Hematopoietic multipotent progenitor cell (in vitro differentiated cells): Measurements from ENCODE around the gene COPRS. TPM values are rescaled to one million over a fixed set of nuclear protein-coding genes. Genes with fewer than 3 reads are reported as not detected.
"Not testable (repeated sequence)": the region's sequence is repeated elsewhere in the genome, so short reads cannot be mapped to it uniquely, and the experiment has no call there.

Source experiments
- DNase-seq, 3 donors: peaks; one replicate each; pipeline ENCODE4 v3.0.0-alpha.2; 2011 to 2015; ENCODE audit warnings: low read depth in 2 of 3, low spot score in 2 of 3
- total RNA-seq: library from RNA; depleted of rRNA; stranded (reverse); fragments of >200 nt; gene quantifications from one replicate; pipeline ENCODE4 v1.2.3, GENCODE V29; 2012

Gene COPRS
- total RNA-seq, 1 donor, result 18.3 TPM

- no peak for DNase-seq
Observed at GRCh38 chr17:31853911-31854470, 5.1 kb downstream of the COPRS start.

- no peak for DNase-seq
Observed at GRCh38 chr17:31845291-31845690, 13.8 kb downstream of the COPRS start.

- DNase-seq, result no peak
Observed at GRCh38 chr17:31843070-31843745, 15.8 kb downstream of the COPRS start.

DNA sequence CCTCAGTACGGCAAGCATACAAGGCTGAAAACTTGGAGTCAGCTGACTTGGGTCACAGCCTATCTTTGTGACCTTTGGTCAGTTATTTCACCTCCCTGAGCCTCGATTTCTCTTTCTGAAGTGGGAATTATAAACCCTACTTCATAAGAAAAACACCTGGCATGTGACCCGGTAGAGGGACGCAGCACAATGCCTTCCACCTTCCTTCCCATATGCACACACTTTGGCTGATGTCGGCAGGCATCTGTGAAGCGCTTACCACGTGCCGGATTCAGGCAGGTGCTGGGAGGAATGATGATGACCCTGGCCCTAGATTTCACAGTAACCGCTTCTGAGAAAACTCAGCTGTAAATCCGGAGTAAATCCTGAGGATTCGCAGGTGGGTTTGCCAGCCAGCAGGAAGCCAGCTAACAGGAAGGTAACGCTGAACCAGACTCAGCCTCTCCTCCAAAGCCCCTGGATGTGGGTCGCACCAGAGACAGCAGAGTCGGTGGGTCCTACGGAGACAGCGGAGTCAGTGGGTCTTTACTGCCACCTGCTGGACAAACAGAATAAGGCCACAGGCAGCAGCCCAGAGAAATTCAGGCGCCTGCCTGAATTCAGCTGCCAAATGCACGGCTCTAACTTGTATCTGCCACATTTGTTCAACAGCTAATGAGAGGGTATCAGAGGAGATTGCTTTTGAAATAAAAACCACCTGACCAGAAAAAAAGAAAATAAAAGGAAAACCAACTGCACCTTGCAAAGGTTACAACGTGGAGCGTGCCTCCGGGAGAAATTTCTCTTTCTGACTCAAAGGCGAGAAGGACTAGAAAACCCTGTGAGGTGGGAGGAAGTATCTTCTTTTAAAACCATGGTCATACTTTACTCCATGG is 16.6 kb downstream of the COPRS start:
- peak in 2 of 3 donors; percentile 70 to 81 for DNase-seq

- DNase-seq, result no peak
Observed at GRCh38 chr17:31841850-31842194, 17.2 kb downstream of the COPRS start.

DNA sequence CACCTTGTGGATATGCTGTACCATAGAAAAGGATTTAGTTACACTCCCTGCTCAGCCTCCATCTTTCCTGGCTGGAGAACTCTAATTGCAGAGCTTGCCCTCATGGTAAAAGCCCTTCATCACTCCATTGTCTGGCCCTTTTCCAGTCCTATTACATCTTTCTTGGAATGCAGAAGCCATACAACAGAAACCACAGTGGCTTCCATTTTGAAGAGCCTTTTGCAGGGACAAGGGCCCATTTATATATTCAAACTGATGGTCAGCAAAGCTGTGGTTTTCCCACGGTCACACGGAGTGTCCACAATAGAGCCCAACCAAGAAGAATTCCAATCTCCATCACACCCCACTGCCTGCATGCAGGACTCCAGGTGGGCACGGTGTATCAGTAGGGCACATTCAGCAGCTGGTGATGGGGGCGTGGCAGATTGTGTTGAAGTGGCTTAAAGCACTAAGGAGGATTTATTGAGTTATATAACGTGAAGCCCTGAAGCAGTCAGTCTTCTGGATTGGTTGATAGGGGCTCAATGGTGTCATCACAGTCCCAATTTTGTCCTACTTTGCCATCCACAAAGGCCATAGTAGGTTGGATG is 20.3 kb downstream of the COPRS start:
- DNase-seq, result no peak

DNA sequence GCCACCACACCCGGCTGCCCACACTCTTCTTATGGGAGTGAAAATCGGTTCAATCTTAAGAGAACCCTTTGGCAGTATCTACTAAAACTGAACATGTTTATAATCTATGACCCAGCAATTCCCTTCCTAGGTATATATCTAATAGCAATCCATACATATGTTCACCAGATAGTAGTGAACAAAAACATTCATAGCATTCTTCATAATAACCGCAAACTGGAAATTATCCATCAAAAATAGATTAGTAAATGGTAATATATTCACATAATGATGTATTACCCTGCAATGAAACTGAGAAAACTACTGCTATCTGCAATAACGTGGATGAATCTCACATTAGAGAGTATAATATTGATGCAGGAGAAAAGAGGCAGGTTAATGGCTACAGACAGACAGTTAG is 23.1 kb downstream of the COPRS start:
- no peak for DNase-seq

DNA sequence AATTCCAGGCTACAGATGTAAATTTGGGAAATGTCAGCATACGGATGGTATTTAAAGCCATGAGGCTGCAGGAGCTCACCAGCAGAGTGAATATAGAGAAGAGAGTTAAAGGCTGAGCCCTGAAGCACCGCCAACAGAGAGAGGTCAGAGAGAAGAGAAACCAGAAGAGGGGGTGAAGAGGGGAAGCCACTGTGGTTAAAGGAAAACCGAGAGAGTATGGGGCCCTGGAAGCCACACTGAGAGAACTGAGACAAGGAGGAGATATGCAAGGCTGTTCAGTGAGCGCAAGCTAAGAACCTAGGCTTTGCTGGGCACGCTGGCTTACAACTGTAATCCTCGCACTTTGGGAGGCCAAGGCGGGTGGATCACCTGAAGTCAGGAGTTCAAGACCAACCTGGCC is 24.6 kb downstream of the COPRS start:
- peak in 2 of 3 donors; percentile 20 to 56 for DNase-seq

DNA sequence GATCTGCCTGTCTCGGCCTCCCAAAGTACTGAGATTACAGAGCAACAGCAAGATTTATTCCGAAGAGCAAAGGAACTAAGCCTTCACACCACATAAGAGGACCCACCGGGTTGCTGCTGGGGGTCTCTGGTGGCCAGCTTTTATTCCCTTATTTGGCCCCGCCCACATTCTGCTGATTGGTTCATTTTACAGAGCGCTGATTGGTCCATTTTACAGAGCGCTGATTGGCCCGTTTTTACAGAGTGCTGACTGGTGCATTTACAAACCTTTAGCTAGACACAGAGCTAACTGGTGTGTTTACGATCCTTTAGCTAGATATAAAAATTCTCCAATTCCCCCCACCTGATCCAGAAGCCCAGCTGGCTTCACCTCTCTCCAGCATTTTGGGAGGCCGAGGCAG is 26.3 kb downstream of the COPRS start:
- no peak for DNase-seq

GRCh38 chr17:31830971-31831858 is 27.8 kb downstream of the COPRS start:
- DNase-seq, result no peak

- DNase-seq, result no peak
Observed at GRCh38 chr17:31829649-31830048, 29.4 kb downstream of the COPRS start.

- not testable (repeated sequence) for DNase-seq
Observed at GRCh38 chr17:31828955-31829354, 30.1 kb downstream of the COPRS start.

GRCh38 chr17:31825961-31826691 is 32.9 kb downstream of the COPRS start:
- peak in 2 of 3 donors; percentile 58 to 84 for DNase-seq

DNA sequence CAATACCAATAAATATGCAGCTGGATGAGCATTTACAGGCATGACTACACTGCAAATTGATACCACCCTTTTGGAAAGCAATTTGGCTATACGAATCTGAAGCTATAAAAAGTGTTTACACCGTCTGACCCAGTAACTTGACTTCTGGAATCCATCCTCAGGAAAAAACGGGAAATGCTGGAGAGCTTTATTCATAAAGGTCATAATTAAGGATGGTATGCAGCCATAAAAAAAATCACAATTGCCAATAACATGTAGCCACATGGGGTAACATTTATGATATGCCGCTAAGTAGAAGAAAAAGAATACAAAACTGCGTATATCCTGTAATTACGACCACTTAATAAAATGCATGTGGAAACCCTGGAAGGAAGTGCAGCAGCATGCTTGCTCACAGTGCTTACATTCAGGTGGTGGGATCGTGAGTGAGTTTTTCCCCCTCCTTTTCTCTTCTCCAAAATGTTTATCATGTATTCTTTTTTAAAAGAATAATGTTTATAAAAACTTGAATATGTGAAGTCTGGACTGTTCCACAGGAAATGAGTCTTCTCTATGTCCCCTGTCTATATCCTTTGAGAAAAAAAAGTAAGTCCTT is 34.2 kb downstream of the COPRS start:
- DNase-seq, result no peak

GRCh38 chr17:31823014-31823413 is 36.0 kb downstream of the COPRS start:
- no peak for DNase-seq

DNA sequence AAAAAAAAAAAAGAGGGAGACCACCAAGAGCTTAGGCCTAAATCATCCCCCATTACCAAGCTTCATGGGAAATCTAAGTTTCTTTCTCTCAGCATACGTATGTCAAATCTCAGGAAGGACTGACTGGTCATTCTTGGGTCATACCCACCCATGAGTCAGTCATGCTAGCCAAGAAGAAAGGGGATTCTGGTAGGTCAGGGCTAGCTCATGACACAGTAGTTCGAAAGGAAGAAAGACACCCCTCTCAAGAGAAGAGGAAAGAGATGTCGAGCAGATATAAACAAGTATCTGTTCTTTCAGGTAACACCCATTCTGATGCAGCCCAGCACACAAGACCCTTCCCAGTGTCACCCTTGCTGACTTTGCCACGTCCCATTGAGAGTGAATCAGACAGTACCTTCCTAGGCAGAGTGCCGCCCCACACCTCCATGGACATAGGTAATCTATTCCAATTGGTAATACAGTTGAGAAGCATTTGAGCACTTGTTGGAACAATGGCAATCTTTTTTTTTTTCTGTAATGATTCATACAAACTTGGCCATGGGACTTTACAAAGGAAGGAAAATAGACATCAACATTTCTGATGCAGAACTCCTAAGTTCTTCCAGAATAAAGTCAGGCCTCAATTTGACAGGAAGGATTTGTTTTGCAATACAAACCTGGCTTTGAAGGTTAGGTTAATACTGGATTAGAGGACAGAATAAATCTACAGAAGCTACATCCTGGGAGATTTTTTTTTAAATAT is 38.2 kb downstream of the COPRS start:
- no peak for DNase-seq

DNA sequence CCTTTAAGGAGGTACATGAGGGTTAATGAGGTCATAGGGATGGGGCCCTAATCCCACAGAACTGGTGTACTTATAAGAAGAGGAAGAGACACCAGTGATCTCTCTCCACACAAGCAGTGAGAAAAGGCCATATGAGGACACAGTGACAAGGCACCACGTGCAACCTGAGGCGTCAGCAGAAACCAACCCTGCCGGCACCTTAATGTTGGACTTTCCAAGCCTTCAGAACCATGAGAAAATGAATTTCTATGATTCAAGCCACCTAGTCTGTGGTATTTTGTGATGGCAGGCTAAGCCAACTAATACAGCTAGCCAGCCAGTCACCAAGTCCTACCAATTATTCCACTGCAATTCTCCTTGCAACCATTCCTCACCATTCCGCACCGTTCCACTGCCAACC is 39.5 kb downstream of the COPRS start:
- DNase-seq, result no peak

DNA sequence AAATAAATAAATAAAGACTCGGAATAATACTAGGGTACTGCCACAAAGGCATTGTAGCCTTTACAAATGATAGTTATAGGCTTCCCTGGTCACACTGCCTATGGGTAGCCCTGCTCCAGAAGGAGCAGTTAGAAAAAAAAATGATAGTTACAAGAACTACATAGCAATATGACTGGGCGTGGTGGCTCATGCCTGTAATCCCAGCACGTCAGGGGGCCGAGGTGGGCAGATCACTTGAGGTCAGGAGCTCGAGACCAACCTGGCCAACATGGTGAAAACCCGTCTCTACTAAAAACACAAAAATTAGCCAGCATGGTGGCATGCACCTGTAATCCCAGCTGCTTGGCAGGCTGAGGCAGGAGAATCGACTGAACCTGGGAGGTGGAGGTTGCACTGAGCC is 40.2 kb downstream of the COPRS start:
- not testable (repeated sequence) for DNase-seq
